Measurements from ENCODE around the gene PDGFC.

DNA sequence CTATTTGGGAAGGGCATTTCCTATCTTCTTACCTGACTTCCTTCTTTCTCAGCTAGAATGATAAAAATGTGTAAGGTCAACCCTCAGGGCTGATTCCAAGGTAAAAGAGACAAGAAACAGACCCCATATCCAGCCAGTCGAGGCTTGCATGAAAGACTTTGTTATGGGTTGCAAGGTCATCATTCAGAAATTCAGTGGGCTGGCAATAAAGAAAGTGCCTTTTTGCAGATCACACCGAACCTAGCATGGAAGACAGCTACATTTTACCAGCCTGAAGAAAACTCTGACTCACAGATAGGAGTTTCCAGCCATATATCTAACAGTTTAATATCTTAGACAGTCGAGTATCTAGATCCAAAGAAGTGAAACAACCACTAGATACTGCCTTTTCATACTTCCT, 87.4 kb downstream of the PDGFC start:
- TF ChIP-seq, protein P1, sequence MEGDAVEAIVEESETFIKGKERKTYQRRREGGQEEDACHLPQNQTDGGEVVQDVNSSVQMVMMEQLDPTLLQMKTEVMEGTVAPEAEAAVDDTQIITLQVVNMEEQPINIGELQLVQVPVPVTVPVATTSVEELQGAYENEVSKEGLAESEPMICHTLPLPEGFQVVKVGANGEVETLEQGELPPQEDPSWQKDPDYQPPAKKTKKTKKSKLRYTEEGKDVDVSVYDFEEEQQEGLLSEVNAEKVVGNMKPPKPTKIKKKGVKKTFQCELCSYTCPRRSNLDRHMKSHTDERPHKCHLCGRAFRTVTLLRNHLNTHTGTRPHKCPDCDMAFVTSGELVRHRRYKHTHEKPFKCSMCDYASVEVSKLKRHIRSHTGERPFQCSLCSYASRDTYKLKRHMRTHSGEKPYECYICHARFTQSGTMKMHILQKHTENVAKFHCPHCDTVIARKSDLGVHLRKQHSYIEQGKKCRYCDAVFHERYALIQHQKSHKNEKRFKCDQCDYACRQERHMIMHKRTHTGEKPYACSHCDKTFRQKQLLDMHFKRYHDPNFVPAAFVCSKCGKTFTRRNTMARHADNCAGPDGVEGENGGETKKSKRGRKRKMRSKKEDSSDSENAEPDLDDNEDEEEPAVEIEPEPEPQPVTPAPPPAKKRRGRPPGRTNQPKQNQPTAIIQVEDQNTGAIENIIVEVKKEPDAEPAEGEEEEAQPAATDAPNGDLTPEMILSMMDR (IDR thresholded peaks at IDR 0.05; ENCODE audit: low read length), result no peak
- TF ChIP-seq EZH2 (optimal IDR thresholded peaks at IDR 0.05; ENCODE audit: low read depth, low read length) (no peak), EZH2phosphoT487 (IDR thresholded peaks at IDR 0.05; ENCODE audit: low read length) (no peak)

Measured in MM.1S (cell line).